HG03565 (cell line): ENCODE measurements around the gene SPINK13.
"Not testable (repeated sequence)": the region's sequence is repeated elsewhere in the genome, so short reads cannot be mapped to it uniquely, and the experiment has no call there.

ENCODE experiments used
- ATAC-seq: cut with Tn5 transposase; IDR thresholded peaks from one replicate; pipeline ENCODE4 v1.9.1; 2021; ENCODE audit warnings: mild to moderate bottlenecking, moderate library complexity; ENCODE audit not compliant: unreplicated experiment

SPINK13 gene

GRCh38 chr5:148268566-148268965, at the start of gene SPINK13:
TSS of gene SPINK13 (plus strand) at chr5:148268794. CDS start at chr5:148270073, 1,279 bp downstream.
- ATAC-seq = no peak

GRCh38 chr5:148221508-148221907, 47.1 kb upstream of the SPINK13 start:
- ATAC-seq = no peak

- no peak for ATAC-seq
Observed at GRCh38 chr5:148224117-148224742, 44.4 kb upstream of the SPINK13 start.

GRCh38 chr5:148228392-148228984, 40.1 kb upstream of the SPINK13 start:
- ATAC-seq = no peak

- ATAC-seq = no peak
Observed at GRCh38 chr5:148229840-148230239, 38.8 kb upstream of the SPINK13 start.

GRCh38 chr5:148230240-148230639, 38.4 kb upstream of the SPINK13 start:
- ATAC-seq = no peak

- no peak for ATAC-seq
Observed at GRCh38 chr5:148237785-148238417, 30.7 kb upstream of the SPINK13 start.

- no peak for ATAC-seq
Observed at GRCh38 chr5:148238418-148238794, 30.2 kb upstream of the SPINK13 start, which contains the start of gene MARCOL. TSS of gene MARCOL (plus strand) at chr5:148238525. CDS start at chr5:148238598, 73 bp downstream.

GRCh38 chr5:148248894-148249293, 19.7 kb upstream of the SPINK13 start:
- ATAC-seq = no peak

GRCh38 chr5:148255456-148255855, 13.1 kb upstream of the SPINK13 start:
- ATAC-seq = no peak

GRCh38 chr5:148259288-148259687, 9.3 kb upstream of the SPINK13 start:
- ATAC-seq = no peak

- ATAC-seq = no peak
Observed at GRCh38 chr5:148261221-148261620, 7.4 kb upstream of the SPINK13 start.

GRCh38 chr5:148267962-148268361, 632 bp upstream of the SPINK13 start:
- no peak for ATAC-seq

GRCh38 chr5:148275129-148275528, 6.5 kb downstream of the SPINK13 start:
- ATAC-seq = not testable (repeated sequence)

- ATAC-seq = not testable (repeated sequence)
Observed at GRCh38 chr5:148280893-148281292, 12.3 kb downstream of the SPINK13 start.

- ATAC-seq = not testable (repeated sequence)
Observed at GRCh38 chr5:148281336-148281735, 12.7 kb downstream of the SPINK13 start.

GRCh38 chr5:148290271-148291195, 21.9 kb downstream of the SPINK13 start:
- ATAC-seq = no peak

- ATAC-seq = no peak
Observed at GRCh38 chr5:148297731-148298130, 29.1 kb downstream of the SPINK13 start.

GRCh38 chr5:148306446-148306845, 37.9 kb downstream of the SPINK13 start:
- ATAC-seq = no peak

- ATAC-seq = no peak
Observed at GRCh38 chr5:148309019-148309418, 40.4 kb downstream of the SPINK13 start.

- ATAC-seq = no peak
Observed at GRCh38 chr5:148309746-148310145, 41.2 kb downstream of the SPINK13 start.
